AG04450 (cell line): ENCODE measurements around the gene OR2J1. TPM values are rescaled to one million over a fixed set of nuclear protein-coding genes. Genes with fewer than 3 reads are reported as not detected.
A peak's percentile ranks its signal among the peaks of the same experiment; 100 is the strongest.

Experiments used
- CTCF ChIA-PET: fragments of 300-600, 350-600 bp; formaldehyde crosslinking; extraction: SDS; loops from one replicate; lab custom pipeline; 2022; ENCODE audit warnings: antibody characterized with exemption, inconsistent platforms; lab: Charles Lee
- POLR2A ChIA-PET: fragments of 350-600 bp; formaldehyde crosslinking; extraction: SDS; loops from one replicate; lab custom pipeline; 2021; ENCODE audit warnings: antibody characterized with exemption, inconsistent platforms; lab: Yijun Ruan, JAX
- DNase-seq: peaks from one replicate; pipeline ENCODE4 v3.0.0-alpha.2; 2011; ENCODE audit warnings: low read depth, low spot score
- H3K27ac ChIP-seq: one replicate; pipeline ENCODE4 v1.5.1; 2012; ENCODE audit warnings: low read depth, low read length, control low read depth
- H3K27me3 ChIP-seq: one replicate; pipeline ENCODE4 v1.6.0; 2012; ENCODE audit warnings: low read length; ENCODE audit not compliant: control insufficient read depth, insufficient read depth
- H3K4me3 ChIP-seq: 2 replicates; pipeline ENCODE4 v1.5.1; 2011; ENCODE audit warnings: mild to moderate bottlenecking, low read depth, low read length, control low read depth
- H3K9me3 ChIP-seq: 2 replicates; pipeline ENCODE4 v1.5.1; 2012; ENCODE audit warnings: low read length; ENCODE audit not compliant: control insufficient read depth, insufficient read depth
- CTCF ChIP-seq: IDR thresholded peaks from 2 replicates; pipeline ENCODE4 v1.5.1; 2011; ENCODE audit warnings: low read depth, low read length, control low read depth, inconsistent platforms
- polyA minus RNA-seq: library from RNA; depleted of rRNA, polyadenylated mRNA; stranded (reverse); fragments of >200 nt; gene quantifications from 2 replicates; pipeline ENCODE4 v1.2.3, GENCODE V29; 2011; rRNA and poly(A)+ RNA removed
- polyA plus RNA-seq: library from polyadenylated mRNA; depleted of rRNA; stranded (reverse); fragments of >200 nt; gene quantifications from 2 replicates; pipeline ENCODE4 v1.2.3, GENCODE V29; 2011; rRNA removed

Gene OR2J1
- polyA plus RNA-seq (not detected in 2 replicates), polyA minus RNA-seq (not detected in 2 replicates)

DNA sequence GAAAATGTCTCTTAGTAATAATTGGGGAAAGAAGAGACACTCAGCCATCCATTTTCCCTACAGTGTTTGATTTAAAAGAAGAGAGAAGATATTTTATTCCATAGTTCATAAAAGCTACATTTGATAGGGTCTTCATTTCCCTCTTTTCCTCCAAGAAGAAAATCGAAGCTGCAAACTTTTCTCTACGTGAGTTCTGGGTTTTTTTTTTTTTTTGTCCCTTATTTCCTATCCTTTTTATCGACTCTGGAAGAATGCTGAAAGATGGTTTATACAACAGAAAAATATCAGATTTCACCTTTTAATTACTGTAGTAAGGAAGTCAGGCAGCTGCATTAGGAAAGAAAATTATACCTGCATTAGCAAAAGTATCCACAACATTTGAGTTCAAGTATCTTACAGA is at the start of gene OR2J1:
Gene OR2J1 (plus strand): TSS at position 301 of the 400 bp plus-strand sequence. CDS start 1,453 bp downstream, outside the sequence.
- no peaks in the 10 kb centered on the region for H3K9me3 ChIP-seq
- no peak within 1 kb of the TSS for H3K27ac ChIP-seq
- no peaks in the 10 kb centered on the region for H3K27me3 ChIP-seq
- no peak for TF ChIP-seq CTCF
- no peak for DNase-seq
- no peak within 1 kb of the TSS for H3K4me3 ChIP-seq
- ChIA-PET CTCF (no interaction called here), POLR2A (no interaction called here)

DNA sequence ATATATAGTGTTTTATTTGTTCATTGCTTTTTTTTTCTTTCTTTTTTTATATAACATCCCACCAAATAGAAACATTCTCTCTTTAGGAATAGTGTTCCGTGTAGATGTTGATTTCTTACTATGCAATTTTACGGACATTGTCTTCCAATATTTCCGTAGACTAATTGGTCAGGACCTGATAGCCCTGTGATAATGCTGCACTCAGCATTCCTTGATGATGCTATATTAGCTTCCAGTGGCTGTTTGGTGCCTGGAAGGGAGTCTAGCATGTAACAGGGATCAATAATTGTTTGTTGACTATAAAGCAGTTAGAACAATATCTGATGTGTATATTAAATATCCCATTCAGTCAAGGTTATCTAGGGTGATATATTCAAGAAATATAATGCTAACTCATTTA is 47.6 kb upstream of the OR2J1 start:
- POLR2A ChIA-PET: no interaction called here
- no peaks in the 10 kb centered on the region for H3K9me3 ChIP-seq
- CTCF ChIA-PET: no interaction called here
- no peak for DNase-seq
- H3K4me3 ChIP-seq: no peak overlapping the region
- H3K27me3 ChIP-seq: no peaks in the 10 kb centered on the region
- no peak for TF ChIP-seq CTCF
- H3K27ac ChIP-seq: no peak overlapping the region

DNA sequence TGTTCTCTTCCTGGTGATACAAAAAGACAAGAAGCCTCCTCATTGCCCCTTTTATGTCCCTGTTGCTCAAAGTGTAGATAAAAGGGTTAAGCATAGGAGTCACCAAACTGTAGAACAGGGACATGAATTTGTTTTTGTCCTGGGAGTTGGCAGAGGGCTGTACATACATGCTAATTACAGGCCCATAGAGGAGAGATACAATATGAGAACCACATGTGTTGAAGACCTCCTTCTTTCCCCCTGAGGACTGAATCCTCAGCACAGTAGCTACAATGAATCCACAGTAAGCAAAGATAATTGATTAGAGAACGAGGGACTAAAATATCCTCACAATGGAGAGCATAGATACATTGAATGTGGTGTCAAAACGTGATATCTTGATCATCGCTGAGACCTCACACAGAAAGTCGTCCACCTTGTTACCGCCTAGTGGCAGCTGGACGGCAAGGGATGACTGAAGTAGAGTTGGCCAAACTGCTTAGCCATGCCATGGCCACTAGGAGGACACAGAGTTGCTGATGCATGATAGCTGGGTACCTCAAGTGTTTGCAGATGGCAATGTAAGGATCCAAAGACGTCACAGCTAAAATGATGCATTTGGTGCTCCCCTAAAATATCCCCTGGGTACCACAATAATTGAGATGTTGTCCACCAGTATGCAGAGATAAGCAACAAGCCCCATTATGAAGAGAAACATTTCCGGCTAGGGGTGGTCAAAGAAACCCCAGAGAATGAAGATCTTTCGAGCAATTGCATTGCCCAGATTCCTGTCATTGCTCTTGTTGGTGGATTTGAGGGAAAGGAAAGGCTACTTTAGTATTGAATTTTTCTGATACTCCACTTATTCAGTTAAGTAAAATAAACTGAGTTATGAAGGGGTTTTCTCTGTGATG is 27.2 kb upstream of the OR2J1 start:
- ChIA-PET POLR2A (interaction anchor here (0.5 kb wide), 1 partner anchor 67 kb away, joined by 9 read pairs; the partner anchor contains the start of gene ZNF311), CTCF (no interaction called here)
- DNase-seq: no peak
- Histone ChIP-seq H3K4me3 (no peak overlapping the region), H3K27ac (no peak overlapping the region), H3K27me3 (no peaks in the 10 kb centered on the region), H3K9me3 (no peaks in the 10 kb centered on the region)
- TF ChIP-seq CTCF: peak; percentile 52

GRCh38 chr6:29079203-29079602 is 20.1 kb upstream of the OR2J1 start:
- ChIA-PET CTCF (no interaction called here), POLR2A (no interaction called here)
- Histone ChIP-seq H3K9me3 (no peaks in the 10 kb centered on the region), H3K27ac (no peak overlapping the region), H3K27me3 (no peaks in the 10 kb centered on the region), H3K4me3 (no peak overlapping the region)
- DNase-seq: no peak
- no peak for TF ChIP-seq CTCF

DNA sequence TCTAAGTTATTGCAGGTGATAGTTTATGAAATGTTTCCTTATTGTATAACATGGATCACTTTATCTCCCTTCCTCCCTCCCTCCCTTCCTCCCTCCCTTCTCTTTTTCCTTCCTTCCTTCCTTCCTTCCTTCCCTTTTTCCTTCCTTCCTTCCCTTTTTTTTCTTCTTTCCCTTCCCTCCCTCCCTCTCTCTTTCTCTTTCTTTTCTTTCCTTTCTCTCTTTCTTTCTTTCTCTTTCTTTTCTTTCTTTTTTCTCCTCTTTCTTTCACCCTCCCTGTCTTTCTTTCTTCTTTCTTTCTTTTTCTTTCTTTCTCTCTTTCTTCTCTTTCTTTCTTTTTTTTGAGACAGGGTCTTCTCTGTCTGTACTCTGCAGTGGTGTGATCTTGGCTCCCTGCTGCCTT is 18.0 kb upstream of the OR2J1 start:
- no peak for TF ChIP-seq CTCF

More for the DNA sequence above, 18.0 kb upstream of the OR2J1 start:
- no peak overlapping the region for H3K27ac ChIP-seq
- no peak for DNase-seq
- no peak overlapping the region for H3K4me3 ChIP-seq
- no peaks in the 10 kb centered on the region for H3K27me3 ChIP-seq
- CTCF ChIA-PET: no interaction called here
- H3K9me3 ChIP-seq: no peaks in the 10 kb centered on the region
- POLR2A ChIA-PET: no interaction called here
